HUES48 (cell line): ENCODE data around the gene NEK5.

Source experiments
- H3K27ac ChIP-seq: one replicate; pipeline ENCODE4 v1.7.0; 2013; ENCODE audit warnings: low read depth, low read length, inconsistent platforms
- H3K27me3 ChIP-seq: 2 replicates; pipeline ENCODE4 v1.6.1; 2013; ENCODE audit warnings: mild to moderate bottlenecking, low read length; ENCODE audit not compliant: control insufficient read depth, insufficient read depth
- H3K36me3 ChIP-seq: 2 replicates; pipeline ENCODE4 v1.6.1; 2013; ENCODE audit warnings: low read length; ENCODE audit not compliant: control insufficient read depth, insufficient read depth
- H3K4me1 ChIP-seq: 2 replicates; pipeline ENCODE4 v1.6.1; 2013; ENCODE audit warnings: mild to moderate bottlenecking, low read length; ENCODE audit not compliant: control insufficient read depth, insufficient read depth
- H3K4me3 ChIP-seq: 2 replicates; pipeline ENCODE4 v1.5.1; 2013; ENCODE audit warnings: mild to moderate bottlenecking, low read depth, low read length
- H3K9ac ChIP-seq: 2 replicates; pipeline ENCODE4 v1.6.1; 2013; ENCODE audit warnings: mild to moderate bottlenecking, low read depth, low read length, moderate library complexity
- H3K9me3 ChIP-seq: 2 replicates; pipeline ENCODE4 v1.6.1; 2013; ENCODE audit warnings: low read length; ENCODE audit not compliant: control insufficient read depth, insufficient read depth

Gene NEK5

DNA sequence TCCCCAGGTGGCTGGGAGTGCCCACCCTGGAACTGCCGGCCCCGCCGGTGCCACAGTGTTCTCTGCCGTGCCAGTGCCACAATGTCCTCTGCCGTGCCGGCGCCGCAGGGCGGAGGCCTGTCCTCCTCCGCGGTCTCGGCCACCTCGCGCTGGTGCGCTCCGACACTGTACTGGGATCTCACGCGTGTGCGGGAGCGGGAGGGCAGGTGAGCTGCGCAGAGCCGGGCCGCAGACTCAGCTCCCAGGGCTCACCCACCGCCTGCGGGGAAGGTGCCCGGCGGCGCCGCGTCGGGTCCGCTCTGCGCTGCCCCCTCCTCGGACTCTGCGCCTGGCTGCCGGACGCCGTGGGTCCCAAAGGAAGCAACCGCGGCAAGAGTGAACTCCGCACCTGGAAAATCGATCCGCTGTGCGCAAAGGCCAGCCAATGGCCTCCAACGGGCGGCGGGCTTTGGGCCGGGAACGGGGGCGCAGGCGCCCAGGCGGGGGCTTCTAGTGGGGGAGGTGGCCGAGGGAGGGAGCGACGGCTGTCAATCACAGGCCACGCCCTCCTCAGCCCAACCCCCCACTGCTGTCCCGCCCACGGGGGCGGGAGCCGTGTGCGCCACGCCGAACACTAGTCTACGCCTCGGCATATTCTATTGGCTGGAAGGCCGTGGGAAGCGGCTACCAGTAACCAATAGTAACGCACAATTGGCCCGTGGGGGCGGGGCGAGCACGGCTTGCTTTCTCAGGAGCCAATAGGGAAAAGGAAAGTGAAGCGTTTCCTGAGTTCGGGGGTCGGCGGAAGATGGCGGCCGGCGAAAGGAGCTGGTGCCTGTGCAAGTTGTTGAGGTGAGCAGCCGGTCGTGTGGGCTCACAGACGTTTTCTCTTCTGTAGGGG is 117.0 kb downstream of the NEK5 start, which contains the start of gene ALG11:
Gene ALG11 (plus strand): TSS at position 767 of the 880 bp plus-strand sequence. CDS start 21 bp downstream, at position 788.
- Histone ChIP-seq H3K4me3 (peak within 1 kb of the TSS; percentile 82), H3K9me3 (no peaks in the 10 kb centered on the region), H3K27ac (peak within 1 kb of the TSS; percentile 72), H3K36me3 (no peaks in the 10 kb centered on the region; the same call in 1 of the 2 replicates), H3K9ac (peak within 1 kb of the TSS; percentile 69), H3K4me1 (peaks cover 5% of the 10 kb centered on the region), H3K27me3 (peaks cover 18% of the 10 kb centered on the region)

GRCh38 chr13:52010890-52011631 is 117.8 kb downstream of the NEK5 start, which contains the start of gene ATP7B:
ATP7B (minus strand) TSS chr13:52011450; CDS start chr13:52011337, 113 bp downstream.
- H3K27ac ChIP-seq = peak within 1 kb of the TSS; percentile 72
- H3K4me1 ChIP-seq = peaks cover 5% of the 10 kb centered on the region
- no peaks in the 10 kb centered on the region; the same call in 1 of the 2 replicates for H3K36me3 ChIP-seq
- peaks cover 18% of the 10 kb centered on the region for H3K27me3 ChIP-seq
- H3K4me3 ChIP-seq = peak within 1 kb of the TSS; percentile 82
- H3K9ac ChIP-seq = peak within 1 kb of the TSS; percentile 69
- H3K9me3 ChIP-seq = no peaks in the 10 kb centered on the region

DNA sequence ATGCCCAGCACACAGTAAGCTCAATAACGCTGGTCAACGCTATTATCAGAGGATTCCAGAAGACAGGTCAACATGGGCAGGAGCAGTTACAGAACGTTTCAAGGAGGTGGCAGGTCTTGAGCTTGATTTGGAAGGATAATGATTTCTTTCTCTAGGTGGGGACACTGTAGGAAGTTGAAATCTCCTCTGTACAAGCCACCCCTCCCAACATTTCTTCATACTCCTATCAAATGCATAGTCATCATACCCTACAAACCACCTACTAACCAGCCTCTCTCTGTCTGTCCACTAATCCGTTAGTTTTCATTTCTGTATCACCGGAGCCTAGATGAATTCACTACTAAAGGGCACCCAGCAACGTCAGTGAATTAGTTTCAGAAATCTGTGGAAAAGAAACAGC is 118.9 kb downstream of the NEK5 start:
- Histone ChIP-seq H3K4me1 (peaks cover 5% of the 10 kb centered on the region), H3K9ac (no peak overlapping the region), H3K9me3 (no peaks in the 10 kb centered on the region), H3K36me3 (no peaks in the 10 kb centered on the region), H3K27me3 (peaks cover 18% of the 10 kb centered on the region), H3K27ac (no peak overlapping the region), H3K4me3 (no peak overlapping the region)

DNA sequence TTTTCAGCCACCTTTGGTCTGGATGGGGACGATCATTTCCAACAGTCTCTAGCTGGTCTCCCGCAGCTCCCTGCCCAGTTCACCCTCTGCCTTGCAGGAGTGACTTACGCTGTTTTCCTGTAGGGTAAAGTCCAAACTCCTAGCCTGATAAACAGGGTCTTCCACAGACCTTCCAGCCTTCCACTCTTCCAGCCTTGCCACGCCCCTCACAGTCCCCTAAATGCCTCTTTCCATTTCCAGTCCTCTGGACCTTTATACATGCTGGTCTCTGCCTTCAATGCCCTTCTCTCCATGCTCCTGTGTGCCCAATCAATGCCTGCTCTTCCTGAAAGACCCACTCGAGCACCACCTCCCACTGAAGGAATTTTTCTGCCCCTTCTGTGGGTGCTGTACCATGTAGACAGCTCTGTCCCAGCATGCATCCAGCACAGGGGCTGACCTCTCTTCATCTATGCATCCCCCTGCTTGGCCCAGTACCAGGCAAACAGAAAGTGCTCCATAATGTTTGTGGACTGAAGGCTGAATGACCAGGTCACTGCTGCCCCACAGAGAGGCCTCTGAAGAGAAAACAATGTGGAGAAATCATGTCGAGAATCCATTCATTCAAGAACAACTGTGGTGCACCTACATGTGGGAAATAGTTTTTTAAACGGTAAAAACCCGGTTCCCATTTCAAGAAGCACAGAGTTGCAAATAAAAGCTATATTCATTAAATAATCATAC is 122.2 kb downstream of the NEK5 start:
- Histone ChIP-seq H3K9me3 (no peaks in the 10 kb centered on the region), H3K4me1 (peaks cover 5% of the 10 kb centered on the region), H3K4me3 (no peak overlapping the region)

DNA sequence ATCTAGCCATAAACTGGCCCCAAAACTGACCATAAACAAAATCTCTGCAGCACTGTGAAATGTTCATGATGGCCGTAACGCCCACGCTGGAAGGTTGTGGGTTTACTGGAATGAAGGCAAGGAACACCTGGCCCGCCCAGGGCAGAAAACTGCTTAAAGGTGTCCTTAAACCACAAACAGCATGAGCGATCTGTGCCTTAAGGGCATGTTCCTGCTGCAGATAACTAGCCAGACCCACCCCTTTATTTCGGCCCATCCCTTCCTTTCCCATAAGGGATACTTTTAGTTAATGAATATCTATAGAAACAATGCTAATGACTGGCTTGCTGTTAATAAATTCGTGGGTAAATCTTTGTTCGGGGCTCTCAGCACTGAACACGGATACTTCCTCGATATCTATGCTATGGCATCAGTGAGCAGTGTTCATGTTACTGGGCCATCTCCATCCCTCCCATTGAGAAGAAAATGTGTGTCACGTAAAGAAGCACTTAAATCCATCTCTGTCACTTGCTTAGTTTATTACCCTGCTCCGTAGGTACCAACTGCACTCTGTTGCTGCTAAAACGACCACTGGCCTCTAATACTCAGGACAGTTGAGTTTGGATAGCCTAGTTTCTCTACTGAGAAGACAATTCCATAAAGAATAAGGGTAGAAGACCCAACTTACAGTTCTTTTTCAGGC is 122.9 kb downstream of the NEK5 start:
- Histone ChIP-seq H3K27me3 (peaks cover 15% of the 10 kb centered on the region), H3K9me3 (no peaks in the 10 kb centered on the region), H3K4me3 (no peak overlapping the region), H3K9ac (no peak overlapping the region), H3K27ac (no peak overlapping the region), H3K4me1 (peaks cover 8% of the 10 kb centered on the region), H3K36me3 (no peaks in the 10 kb centered on the region)

More for the DNA sequence above, 122.2 kb downstream of the NEK5 start:
- H3K9ac ChIP-seq = no peak overlapping the region
- no peak overlapping the region for H3K27ac ChIP-seq
- H3K36me3 ChIP-seq = no peaks in the 10 kb centered on the region
- peaks cover 18% of the 10 kb centered on the region for H3K27me3 ChIP-seq

GRCh38 chr13:52004511-52005170 is 124.2 kb downstream of the NEK5 start:
- peaks cover 4% of the 10 kb centered on the region; the same call in 1 of the 2 replicates for H3K4me1 ChIP-seq
- H3K4me3 ChIP-seq = no peak overlapping the region
- peaks cover 2% of the 10 kb centered on the region; the same call in 1 of the 2 replicates for H3K27me3 ChIP-seq
- no peaks in the 10 kb centered on the region for H3K9me3 ChIP-seq
- no peak overlapping the region for H3K27ac ChIP-seq
- no peak overlapping the region for H3K9ac ChIP-seq
- no peaks in the 10 kb centered on the region for H3K36me3 ChIP-seq

DNA sequence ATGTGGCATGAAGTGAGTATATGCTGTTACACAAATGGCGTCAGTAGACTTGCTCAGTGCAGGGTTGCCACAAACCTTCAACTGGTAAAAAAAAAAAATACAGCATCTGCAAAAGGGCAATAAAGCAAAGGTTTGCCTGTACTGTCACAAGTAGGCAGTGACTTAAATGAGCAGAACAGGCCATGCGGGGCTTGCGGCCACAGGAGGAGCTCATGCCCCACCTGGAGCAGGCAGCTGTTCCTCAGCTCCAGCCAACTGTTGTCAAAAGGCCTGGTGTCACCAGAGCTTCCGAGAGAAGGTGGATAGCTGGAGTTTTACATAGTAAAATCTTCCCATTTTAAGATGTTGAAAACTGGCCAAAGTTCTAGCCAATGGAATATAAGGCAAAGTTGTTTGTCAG is 125.3 kb downstream of the NEK5 start:
- Histone ChIP-seq H3K4me1 (peaks cover 11% of the 10 kb centered on the region), H3K27ac (no peak overlapping the region)

GRCh38 chr13:52002361-52002760 is 126.5 kb downstream of the NEK5 start:
- H3K9ac ChIP-seq = no peak overlapping the region
- no peak overlapping the region for H3K4me3 ChIP-seq
- peaks cover 21% of the 10 kb centered on the region for H3K4me1 ChIP-seq
- H3K27ac ChIP-seq = no peak overlapping the region
- no peaks in the 10 kb centered on the region for H3K27me3 ChIP-seq
- no peaks in the 10 kb centered on the region for H3K36me3 ChIP-seq
- H3K9me3 ChIP-seq = no peaks in the 10 kb centered on the region

More for the DNA sequence above, 125.3 kb downstream of the NEK5 start:
- H3K9ac ChIP-seq = no peak overlapping the region
- H3K9me3 ChIP-seq = no peaks in the 10 kb centered on the region
- H3K27me3 ChIP-seq = no peaks in the 10 kb centered on the region
- H3K4me3 ChIP-seq = no peak overlapping the region
- H3K36me3 ChIP-seq = no peaks in the 10 kb centered on the region

- Histone ChIP-seq H3K36me3 (no peaks in the 10 kb centered on the region), H3K9me3 (no peaks in the 10 kb centered on the region), H3K4me1 (peaks cover 21% of the 10 kb centered on the region), H3K27me3 (no peaks in the 10 kb centered on the region), H3K9ac (no peak overlapping the region), H3K4me3 (no peak overlapping the region), H3K27ac (no peak overlapping the region)
Observed at GRCh38 chr13:52001120-52001731, 127.6 kb downstream of the NEK5 start.
